GM18526 (cell line): ENCODE data around the gene MSI2.

Source experiments
- POLR2A ChIP-seq: IDR thresholded peaks from 3 replicates; pipeline ENCODE4 v1.6.1; 2011; ENCODE audit not compliant: insufficient read length; ENCODE audit errors: extremely low read depth

The MSI2 gene

GRCh38 chr17:57533684-57534305, 277.5 kb downstream of the MSI2 start:
- TF ChIP-seq POLR2A = no peak

- no peak for TF ChIP-seq POLR2A
Observed at GRCh38 chr17:57534863-57535248, 278.5 kb downstream of the MSI2 start.

GRCh38 chr17:57535249-57535966, 279.1 kb downstream of the MSI2 start:
- TF ChIP-seq POLR2A = no peak

- TF ChIP-seq POLR2A = no peak
Observed at GRCh38 chr17:57536289-57536688, 280.0 kb downstream of the MSI2 start.

GRCh38 chr17:57536789-57537523, 280.6 kb downstream of the MSI2 start:
- no peak for TF ChIP-seq POLR2A

GRCh38 chr17:57537524-57538410, 281.4 kb downstream of the MSI2 start:
- TF ChIP-seq POLR2A = no peak

- no peak for TF ChIP-seq POLR2A
Observed at GRCh38 chr17:57538736-57539456, 282.6 kb downstream of the MSI2 start.

GRCh38 chr17:57539529-57540301, 283.4 kb downstream of the MSI2 start:
- TF ChIP-seq POLR2A = no peak

- TF ChIP-seq POLR2A = no peak
Observed at GRCh38 chr17:57540596-57540995, 284.3 kb downstream of the MSI2 start.

GRCh38 chr17:57541049-57541448, 284.7 kb downstream of the MSI2 start:
- no peak for TF ChIP-seq POLR2A

GRCh38 chr17:57541472-57542394, 285.4 kb downstream of the MSI2 start:
- no peak for TF ChIP-seq POLR2A

- no peak for TF ChIP-seq POLR2A
Observed at GRCh38 chr17:57542510-57542909, 286.2 kb downstream of the MSI2 start.

- no peak for TF ChIP-seq POLR2A
Observed at GRCh38 chr17:57543230-57543629, 286.9 kb downstream of the MSI2 start.
